ENCODE data around the gene LAPTM5.
A peak's percentile ranks its signal among the peaks of the same experiment; 100 is the strongest.

LAPTM5 gene

DNA sequence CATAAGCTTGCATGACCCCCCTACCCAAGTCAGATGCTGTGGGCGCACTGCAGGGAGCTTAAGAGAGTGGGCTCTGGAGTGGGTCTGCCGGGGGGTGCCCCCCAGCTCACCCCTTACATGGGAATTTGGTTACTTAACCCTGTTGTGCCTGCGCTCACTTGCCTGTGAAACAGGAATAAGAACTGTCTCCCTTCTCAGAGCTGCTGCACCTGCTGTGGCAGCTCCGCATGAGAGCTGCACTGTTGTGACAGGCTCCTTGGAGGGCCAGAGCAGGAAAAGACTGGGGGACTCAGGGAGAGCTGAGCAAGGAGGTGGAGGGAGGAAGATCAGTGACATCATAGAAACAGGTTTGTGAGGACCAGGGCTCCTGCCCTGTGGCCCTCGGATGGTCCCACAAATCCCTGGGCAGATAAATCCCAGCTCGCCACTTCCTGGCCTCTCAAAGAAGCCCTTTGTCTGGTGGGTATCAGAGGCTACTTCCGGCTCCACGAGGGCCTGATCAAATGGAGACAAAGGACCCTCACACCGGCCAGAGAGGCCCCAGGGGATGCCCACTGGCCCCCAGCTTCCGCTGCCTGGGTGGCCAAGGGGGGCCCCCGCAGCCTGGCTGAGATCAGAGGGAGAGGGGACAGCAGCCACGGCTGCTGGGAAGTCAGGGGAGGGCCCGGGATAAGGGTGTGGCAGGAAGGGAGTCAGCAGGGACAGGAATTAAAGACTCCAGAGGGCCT, 28.9 kb upstream of the LAPTM5 start:
- DNase-seq = peak; percentile 36

DNA sequence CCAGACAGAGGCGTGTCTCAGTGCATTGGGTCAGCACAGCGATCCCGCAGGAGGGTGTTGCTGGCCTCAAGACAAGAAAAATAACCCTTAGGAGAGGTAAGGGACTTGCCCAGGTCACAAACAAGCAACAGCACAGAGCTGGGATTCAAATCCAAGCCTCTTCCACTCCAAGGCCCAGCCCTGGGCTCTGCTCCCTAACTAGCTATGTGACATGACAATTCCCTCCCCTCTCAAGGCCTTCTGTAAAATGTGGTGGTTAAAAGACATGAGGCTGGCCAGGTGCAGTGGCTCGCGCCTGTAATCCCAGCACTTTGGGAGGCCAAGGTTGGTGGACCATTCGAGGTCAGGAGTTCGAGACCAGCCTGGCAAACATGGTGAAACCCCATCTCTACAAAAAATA, 28.1 kb upstream of the LAPTM5 start:
- no peak for DNase-seq

DNA sequence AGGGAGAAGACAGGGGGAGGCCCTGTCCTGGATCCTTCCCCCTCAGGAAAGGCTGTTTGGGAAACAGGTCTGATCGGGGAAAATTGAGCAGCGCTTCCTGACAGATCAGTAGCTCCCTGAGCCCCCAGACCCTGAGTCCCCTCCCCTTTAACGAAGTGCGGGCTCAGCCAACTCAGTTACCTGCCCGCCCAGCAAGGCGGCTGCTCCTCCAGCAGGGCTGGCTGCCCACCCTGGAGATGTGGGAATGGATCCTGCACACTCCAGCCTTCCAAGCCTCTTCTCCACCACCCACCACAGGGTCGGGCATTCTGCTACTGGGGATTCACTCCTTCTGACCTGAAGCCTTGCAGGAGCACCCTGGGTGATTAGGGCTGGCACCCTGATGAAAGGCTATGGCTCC, 27.6 kb upstream of the LAPTM5 start:
- DNase-seq = no peak

DNA sequence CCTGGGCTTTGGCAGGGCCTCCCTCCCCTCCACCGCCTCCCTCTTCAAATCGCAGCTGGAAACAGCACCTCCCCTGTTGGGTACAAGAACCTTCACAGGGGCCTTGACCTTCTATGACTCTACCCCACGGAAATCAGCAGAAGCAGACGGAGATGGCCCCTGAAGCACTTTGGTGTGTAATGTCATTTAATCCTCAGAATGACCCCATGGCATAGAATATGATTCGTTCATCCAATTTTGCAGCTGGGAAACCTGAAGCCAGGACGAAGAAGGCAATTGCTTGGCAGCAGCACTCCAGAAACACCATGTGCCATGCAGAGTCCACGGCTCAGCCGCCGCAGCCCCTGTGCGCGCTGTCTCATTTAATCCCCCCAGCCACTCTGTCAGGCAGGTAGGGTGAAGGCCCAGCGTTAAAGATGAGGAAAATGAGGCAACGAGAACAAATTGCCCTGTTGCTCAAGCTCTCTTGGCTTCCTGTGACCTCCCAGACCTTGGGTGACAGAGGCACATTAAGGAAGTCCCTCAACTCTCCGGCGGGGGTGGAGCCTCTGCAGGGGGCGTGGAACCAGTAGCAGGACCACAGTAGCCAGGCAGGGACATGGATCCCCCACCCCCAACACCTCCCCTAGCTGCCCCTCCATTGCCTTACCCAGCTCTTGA, 25.8 kb upstream of the LAPTM5 start:
- no peak for DNase-seq

DNA sequence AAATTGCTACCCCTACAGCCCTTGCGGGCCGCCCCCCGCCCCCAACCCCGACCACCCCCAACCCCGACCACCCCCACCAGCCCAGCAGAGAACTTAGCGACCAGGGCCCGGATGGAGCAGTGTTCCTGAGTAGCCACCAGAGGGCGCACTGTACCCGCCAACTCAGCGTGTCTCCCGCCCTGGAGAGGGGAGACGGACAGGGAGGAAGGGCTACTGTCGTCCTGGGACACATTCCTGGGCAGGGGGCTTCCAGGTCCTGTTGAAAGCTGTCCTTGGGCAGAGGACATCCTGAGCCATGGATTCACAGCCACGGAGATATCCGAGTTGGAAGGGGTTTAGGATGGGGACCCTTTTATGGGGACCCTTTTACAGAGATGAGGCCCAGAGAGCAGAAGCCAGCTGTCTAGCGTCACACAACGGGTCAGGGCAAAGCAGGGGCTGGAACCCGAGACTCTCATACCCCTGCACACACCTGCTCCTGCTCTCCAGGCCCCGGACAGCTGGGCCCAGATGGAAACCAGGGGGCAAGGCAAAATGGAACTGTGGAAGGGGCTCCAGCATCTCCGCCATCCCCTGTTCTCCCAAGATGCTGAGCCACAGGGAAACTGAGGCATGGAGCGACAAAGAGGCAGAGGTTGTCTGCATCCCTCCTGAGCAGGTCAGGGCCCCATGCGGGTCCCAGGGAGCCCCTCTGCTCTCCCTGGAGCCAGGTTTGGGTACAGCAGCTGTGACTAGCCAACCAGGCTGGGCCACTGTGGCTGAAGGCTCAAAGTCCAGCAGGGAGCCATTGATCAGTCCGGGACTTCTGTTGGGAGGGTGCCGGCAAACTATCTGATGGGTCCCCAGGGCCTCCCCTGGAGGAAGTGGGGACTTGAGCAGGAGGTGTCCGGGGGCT, 25.0 kb upstream of the LAPTM5 start:
- DNase-seq = peak; percentile 79

DNA sequence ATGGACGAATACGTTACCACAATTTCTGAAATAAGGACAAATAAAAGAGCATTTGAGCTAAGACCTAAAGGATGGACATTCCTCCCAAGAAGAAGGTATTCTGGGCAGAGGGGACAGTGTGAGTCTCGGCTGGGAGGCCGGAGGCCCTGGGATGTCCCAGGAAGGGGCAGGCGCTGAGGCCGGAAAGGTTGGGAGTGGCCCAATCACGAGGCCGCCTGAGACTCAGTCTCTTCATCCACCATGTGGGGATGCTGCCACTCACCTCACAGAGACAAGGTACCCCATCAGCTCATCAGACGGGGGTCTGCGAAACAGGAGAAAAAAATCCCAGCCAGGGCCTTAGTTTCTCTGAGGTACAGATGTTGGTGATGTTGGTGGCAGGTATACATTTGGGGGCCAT, 24.3 kb upstream of the LAPTM5 start:
- no peak for DNase-seq

DNA sequence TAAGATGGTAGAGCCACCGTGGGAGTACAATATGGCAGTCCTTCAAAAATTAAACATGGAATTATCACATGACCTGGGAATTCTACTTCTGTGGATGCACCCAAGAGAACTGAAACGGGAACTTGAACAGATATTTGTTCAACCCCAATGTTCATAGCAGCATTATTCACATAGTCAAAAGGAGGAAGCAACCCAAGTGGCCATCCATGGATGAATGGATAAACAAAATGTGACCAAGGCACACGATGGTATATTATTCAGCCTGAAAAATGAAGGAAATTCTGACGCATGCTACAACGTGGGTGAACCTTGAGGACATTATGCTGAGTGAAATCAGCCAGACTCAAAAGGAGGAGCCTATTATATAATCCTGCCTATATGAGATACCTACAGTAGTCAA, 22.8 kb upstream of the LAPTM5 start:
- no peak for DNase-seq

DNA sequence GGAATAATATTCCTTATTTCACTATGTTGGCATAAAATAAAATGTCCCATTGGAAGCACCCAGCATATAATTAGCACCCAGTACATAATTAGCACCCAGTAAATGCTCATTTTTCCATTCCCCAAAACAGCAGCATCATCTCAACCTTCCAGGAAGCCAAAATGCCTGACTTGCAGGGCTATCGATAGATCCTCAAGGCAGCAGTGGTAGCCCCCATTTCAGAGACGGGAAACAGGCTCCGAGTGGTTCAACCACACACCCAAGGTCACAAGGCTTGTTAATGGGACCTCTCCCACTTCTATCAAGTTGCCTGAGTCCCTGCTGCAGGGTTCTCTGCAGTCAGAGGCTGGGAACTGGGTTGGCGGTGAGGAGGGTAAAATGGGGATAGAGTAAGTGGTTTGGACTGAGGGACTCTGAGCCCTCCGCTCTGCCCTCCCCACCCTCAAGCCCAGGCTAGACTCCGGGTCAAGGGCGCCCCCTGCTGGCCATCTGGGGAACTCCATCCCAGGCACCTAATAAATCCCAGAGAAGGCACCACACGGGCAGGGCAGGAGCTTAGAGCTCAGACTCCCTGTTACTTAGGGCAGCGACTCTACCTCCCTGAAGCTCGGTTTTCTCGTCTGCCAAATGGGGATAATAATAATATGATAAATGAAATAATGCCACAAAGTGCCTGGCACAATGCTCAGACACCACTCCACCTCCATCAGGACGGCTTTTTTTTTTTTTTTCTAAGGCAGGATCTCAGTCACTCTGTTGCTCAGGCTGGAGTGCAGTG, 21.9 kb upstream of the LAPTM5 start:
- peak; percentile 91 for DNase-seq

DNA sequence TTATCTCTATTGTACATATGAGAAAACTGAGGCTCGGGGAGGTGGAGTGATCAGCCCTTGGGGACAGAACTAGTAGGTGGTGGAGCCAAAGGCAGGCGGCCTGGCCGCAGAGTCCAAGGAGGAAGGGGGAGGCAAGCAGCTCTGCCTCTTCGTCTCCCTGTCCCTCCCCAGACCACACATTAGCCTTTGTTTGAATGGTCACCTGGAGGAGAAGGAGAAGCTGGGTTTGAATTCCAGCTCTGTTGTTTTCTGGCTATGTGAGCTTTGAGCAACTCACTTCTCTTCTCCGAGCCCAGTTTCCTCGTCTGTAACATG, 21.4 kb upstream of the LAPTM5 start:
- DNase-seq = no peak

DNA sequence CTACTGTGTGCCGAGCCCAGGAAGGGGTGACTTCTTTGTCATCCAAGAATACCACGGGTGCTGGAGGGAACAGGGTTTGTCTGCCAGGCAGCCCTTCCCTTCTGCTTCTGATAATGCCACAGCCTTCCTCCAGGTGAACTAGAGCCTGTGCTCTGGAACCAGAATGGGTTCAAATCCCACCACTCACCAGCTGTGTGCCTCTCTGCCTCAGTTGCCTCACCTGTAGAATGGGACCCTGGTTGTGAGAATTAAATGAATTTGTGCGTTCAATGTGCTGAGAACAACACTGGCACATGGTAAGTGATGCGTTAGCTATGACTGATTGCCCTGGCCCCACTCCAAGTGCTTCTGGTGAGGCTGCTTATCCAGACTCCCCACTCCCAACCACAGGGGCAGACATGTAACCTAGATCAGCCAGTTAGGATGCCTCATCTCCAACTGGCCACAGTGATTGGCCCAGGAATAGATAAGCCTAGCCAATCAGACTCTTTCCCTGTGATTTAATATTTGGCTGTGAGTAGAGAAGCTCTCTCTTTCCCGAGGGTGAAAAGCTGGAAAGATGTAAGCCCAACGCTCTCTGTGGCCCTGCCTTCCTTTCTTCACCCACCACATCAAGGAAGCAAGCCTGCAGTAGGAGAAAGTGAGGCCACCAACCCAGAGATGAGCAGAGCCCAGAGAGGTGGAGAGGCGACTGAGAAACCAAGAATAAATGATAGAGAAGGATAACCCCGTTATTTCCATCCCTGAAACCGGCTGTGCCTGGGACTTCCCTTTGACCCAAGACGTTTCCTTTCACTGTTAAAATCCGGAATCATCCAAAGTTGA, 20.8 kb upstream of the LAPTM5 start:
- peak; percentile 35 for DNase-seq

DNA sequence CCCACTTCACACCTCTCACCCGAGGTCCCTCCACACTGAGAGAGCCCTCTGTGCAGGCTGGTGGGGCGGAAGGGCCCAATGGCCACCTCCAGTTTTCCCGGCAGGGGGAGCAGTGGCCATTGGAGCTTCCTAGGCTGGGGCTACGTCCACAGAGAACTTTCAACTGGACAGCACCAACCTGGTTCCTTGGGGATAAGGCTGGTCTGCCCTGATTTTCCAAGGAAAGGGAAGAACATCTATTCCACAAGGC, 20.3 kb upstream of the LAPTM5 start:
- DNase-seq = no peak

DNA sequence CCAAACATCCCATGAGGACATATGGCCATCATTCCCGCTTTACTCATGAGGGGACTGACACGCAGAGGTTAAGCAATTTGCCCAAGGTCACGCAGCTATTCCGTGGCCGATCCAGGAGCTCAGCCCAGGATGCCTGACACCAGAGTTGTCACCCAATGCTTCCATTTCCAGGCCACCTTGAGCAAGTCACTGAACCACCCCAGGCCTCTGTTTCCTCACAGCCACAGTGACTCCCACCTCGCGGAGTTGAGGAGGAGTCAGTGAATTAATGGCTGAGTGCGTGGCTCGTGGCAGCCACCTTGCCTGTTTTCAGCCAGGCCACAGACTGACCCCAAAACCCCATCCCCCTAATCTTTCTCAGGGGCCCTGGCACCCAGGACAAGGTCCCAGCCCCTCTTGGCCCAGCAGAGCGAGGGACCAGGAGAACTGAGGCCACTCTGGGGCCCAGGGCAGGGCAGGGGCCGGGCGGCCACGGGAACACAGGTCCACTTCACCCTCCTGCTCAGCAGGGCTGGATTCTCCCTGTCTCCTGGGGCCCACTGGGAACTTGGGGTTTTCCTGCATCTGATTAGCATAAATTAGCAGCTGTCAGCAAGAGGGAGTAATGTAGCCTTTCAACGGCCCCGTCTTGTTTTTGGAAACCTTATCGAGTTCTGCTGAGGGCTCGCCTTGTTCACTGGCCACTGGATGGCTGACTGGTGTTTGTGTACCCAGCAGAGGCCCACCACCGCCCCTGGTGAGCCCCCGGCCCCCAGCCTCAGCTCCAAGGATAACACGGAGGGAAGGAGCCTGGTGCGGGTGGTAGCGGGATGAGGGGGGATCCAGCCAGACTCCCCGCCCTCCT, 19.7 kb upstream of the LAPTM5 start:
- DNase-seq = no peak

DNA sequence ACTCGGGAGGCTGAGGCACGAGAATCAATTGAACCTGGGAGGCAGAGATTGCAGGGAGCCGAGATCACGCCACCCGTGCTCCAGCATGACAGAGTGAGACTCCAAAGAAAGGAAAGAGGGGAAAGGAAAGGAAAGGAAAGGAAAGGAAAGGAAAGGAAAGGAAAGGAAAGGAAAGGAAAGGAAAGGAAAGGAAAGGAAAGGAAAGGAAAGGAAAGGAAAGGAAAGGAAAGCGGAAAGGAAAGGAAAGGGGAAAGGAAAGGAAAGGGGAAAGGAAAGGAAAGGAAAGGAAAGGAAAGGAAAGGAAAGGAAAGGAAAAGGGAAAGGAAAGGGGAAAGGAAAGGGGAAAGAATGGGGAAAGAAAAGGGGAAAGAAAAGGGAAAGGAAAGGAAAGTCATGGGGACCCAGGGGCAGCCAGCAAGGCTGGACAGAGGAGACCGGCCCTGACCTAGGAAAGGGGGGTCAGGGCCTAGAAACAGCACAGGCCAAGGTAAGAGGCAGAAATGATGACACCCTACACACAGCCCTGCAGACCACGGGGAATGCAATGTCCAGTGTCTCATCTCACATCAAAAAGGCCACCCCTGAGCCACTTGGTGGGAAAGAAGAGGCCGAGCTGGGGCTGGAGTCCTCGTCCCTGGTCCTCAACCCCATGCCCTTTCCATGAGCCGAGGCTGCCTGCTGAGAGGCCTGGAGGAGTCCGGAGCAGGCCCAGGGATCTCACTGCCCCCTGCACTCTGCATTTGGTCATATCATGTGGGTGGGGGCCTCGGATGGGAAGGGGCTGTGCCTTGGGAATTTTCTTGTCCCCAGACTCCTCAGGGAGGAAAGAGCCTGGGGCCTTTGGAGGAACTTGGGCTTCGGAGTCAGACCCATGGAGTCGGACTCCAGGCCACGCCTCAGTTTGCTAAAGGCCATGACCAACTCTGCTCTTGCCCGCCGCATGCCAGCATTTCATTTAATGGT, 18.8 kb upstream of the LAPTM5 start:
- DNase-seq = no peak

DNA sequence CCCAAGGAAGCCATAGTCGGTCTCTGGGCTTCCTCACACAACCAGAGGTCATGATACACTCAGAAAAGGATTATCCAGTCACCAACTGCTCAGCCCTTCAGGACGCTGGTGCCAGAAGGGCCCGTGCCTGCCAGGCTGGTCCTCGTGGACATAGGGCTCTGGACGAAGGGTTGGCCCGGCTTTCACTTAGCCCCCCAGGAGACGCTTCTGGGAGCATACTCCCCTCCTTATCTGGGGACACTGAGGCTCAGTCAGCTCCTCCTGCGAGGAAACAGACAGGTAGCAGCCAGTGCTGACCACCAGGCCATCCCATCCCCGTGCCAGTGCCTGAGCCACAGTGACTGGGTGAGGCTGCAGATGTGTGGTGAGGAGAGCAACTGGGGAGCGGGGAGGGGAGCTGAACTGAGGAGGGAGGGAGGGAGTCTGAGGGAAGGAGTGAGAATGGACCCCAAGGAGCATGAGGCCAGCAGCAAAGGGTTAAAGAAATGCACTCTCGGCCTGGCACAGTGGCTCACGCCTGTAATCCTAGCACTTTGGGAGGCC, 17.9 kb upstream of the LAPTM5 start:
- no peak for DNase-seq

DNA sequence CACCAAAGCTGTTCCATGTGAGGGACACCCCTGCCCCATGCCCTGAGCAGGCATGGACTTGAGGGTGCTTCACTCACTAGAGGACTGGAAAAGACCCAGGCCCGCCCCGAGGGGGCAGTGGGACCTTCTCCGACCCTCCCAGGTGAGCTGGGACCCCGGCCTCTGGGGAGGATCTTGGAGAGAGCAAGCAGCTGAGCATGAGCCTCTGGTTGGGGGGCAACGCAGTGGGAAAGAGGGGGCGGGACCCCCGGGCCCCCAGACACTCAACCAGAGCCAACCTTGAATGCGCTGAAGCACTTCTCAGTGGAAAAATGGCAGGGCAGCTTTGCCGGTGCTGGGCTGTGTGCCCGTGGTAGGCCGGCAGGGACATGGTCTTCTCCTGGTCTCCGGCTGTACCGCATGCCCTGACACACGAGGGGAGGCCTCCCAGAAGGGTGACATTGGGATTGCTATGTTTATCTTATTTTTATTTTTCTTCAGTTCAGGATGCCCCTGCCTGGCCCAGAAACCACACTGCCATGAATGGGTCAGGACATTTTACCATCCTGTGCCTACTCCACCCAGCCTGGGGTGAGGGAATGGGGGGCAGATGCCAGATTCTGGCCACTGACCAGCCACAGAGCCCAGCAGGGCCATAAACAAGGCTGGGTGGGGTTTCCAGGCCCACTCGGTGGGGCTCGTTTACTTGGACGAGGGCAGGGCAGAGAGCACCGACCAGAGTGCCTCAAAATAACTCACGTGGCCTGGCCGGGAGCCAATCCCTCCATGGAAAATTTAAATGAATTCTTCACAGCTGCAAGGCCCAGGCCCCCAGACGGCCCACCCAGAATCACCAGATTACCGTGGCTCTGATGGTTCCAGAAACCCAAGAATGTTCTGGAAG, 17.2 kb upstream of the LAPTM5 start:
- no peak for DNase-seq

DNA sequence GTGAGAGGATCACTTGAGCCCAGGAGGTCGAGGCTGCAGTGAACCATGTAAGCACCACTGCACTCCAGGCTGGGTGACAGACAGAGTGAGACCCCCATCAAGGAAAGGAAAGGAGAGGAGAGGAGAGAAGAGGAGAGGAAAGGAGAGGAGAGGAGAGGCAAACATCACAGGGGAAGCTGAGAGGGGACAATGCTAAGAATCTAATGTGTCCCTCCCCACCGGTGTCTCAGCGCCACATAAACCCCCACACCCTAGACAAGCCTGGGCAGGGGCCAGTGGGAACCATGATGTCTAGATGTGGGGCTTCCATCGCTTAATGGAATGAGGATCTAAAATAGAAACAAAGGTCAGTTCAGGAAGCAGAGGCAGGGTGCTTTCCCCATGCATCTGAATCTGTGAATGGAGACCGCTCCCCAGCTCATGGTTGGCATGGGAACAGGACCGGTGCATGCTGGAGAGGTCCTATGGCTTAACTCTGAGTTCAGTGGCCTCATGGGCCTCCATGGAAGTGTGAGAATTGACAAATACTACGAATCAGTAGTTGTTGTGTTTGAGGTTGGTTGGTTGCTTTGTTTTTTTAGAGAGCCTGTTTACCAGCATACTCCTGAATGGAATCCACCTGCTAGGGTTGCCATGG, 16.3 kb upstream of the LAPTM5 start:
- no peak for DNase-seq

DNA sequence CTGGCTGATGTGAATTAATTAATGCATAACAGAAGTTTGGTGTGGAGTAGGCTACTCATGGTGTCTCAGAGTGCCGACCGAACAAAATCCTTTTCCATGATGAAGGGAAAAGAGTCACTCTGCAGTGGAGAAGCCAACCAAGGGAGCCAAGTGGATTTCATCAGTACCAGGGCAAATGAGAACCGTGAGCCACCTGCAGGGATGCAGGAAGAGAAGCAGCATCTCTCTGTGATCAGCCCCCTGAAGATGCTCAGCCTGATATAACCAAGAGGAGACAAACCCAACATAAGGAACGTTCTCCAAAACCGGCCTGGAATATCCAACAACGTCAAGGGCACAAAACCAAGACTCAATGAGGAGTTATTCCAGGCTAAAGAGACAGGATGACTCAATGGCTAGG, 13.4 kb upstream of the LAPTM5 start:
- no peak for DNase-seq

DNA sequence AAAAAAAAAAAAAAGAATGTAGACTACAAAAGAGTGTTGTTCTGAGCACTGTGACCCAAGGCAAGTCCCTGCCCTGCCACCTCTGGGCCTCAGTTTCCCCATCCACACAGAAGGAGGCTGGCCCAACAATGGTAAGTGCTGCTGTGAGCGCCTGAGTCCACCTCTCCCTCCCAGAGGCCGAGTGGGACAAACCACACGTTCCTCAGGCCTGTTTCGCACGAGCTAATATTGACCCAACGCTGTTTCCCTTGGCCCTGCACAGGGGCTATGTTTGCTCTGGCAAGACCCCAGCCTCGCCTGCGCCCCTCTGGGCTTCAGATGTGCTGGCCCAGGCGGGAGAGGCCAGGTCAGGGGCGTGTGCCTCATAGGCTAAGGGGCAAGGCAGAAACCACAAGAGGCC, 12.6 kb upstream of the LAPTM5 start:
- DNase-seq = no peak

All from midbrain (tissue), 1 donor.